Mesenchymal stem cell (in vitro differentiated cells and primary cell): ENCODE results near the gene IGFBP7.

ENCODE experiments used
- DNase-seq: peaks from one replicate; pipeline ENCODE4 v3.0.0-alpha.2; 2013
- H2AFZ ChIP-seq: one replicate; pipeline ENCODE4 v1.6.1; 2013; ENCODE audit warnings: low read depth, mild to moderate bottlenecking, control low read depth, inconsistent platforms, low read length, moderate library complexity
- H2AK5ac ChIP-seq: 2 replicates; pipeline ENCODE4 v1.6.1; 2013; ENCODE audit warnings: low read length, moderate library complexity, mild to moderate bottlenecking, inconsistent platforms; ENCODE audit not compliant: severe bottlenecking
- H2BK120ac ChIP-seq: one replicate; pipeline ENCODE4 v1.6.1; 2013; ENCODE audit warnings: low read depth, mild to moderate bottlenecking, inconsistent platforms, low read length, moderate library complexity
- H2BK12ac ChIP-seq, 2 experiments: one replicate each; pipeline ENCODE4 v1.6.1; 2013; ENCODE audit warnings: inconsistent platforms in 2 of 2, low read length in 2 of 2, mild to moderate bottlenecking in 2 of 2, moderate library complexity in 2 of 2, control low read depth in 1 of 2
- H2BK15ac ChIP-seq: one replicate; pipeline ENCODE4 v1.6.1; 2013; ENCODE audit warnings: mild to moderate bottlenecking, low read depth, inconsistent platforms; ENCODE audit not compliant: poor library complexity, severe bottlenecking
- H2BK5ac ChIP-seq: 2 replicates; pipeline ENCODE4 v1.6.1; 2013; ENCODE audit warnings: low read depth, mild to moderate bottlenecking, low read length, control low read depth, inconsistent platforms; ENCODE audit not compliant: poor library complexity, severe bottlenecking
- H3K14ac ChIP-seq, 2 experiments: one replicate each; pipeline ENCODE4 v1.6.1; 2013; ENCODE audit warnings: inconsistent platforms in 2 of 2, low read length in 2 of 2, control low read depth in 1 of 2, mild to moderate bottlenecking in 1 of 2, moderate library complexity in 1 of 2
- H3K18ac ChIP-seq, 2 experiments: one replicate each; pipeline ENCODE4 v1.6.1; 2013; ENCODE audit warnings: inconsistent platforms in 2 of 2, low read length in 2 of 2, control low read depth in 1 of 2, low read depth in 1 of 2, mild to moderate bottlenecking in 1 of 2
- H3K23ac ChIP-seq, 2 experiments: one replicate each; pipeline ENCODE4 v1.6.1; 2013; ENCODE audit warnings: inconsistent platforms in 2 of 2, low read length in 2 of 2, mild to moderate bottlenecking in 2 of 2, moderate library complexity in 2 of 2, control low read depth in 1 of 2
- H3K27ac ChIP-seq: 2 replicates; pipeline ENCODE4 v1.5.1; 2013; ENCODE audit warnings: mild to moderate bottlenecking, moderate library complexity, low read length, control low read depth, inconsistent platforms; ENCODE audit not compliant: poor library complexity, severe bottlenecking
- H3K27me3 ChIP-seq, 2 experiments: 2 replicates each; pipeline versions ENCODE4 v1.6.1 to v1.7.0; 2013; ENCODE audit warnings: low read length in 2 of 2, mild to moderate bottlenecking in 2 of 2, moderate library complexity in 2 of 2, control low read depth in 1 of 2, inconsistent platforms in 1 of 2; ENCODE audit not compliant: control insufficient read depth in 1 of 2, insufficient read depth in 1 of 2
- H3K36me3 ChIP-seq, 2 experiments: 2 replicates each; pipeline versions ENCODE4 v1.6.1 to v1.7.0; 2013; ENCODE audit warnings: low read length in 2 of 2, control low read depth in 1 of 2, inconsistent platforms in 1 of 2, low read depth in 1 of 2, mild to moderate bottlenecking in 1 of 2; ENCODE audit not compliant: insufficient read depth in 2 of 2, control insufficient read depth in 1 of 2
- H3K4ac ChIP-seq, 2 experiments: one replicate each; pipeline ENCODE4 v1.6.1; 2013; ENCODE audit warnings: inconsistent platforms in 2 of 2, low read length in 2 of 2, mild to moderate bottlenecking in 2 of 2, moderate library complexity in 2 of 2, control low read depth in 1 of 2, low read depth in 1 of 2
- H3K4me1 ChIP-seq: 2 replicates; pipeline ENCODE4 v1.6.1; 2013; ENCODE audit warnings: low read depth, low read length, control low read depth; ENCODE audit not compliant: control insufficient read depth, insufficient read depth
- H3K4me2 ChIP-seq: 2 replicates; pipeline ENCODE4 v1.6.1; 2013; ENCODE audit warnings: low read length, mild to moderate bottlenecking, inconsistent platforms; ENCODE audit not compliant: poor library complexity, severe bottlenecking
- H3K4me3 ChIP-seq, 2 experiments: 2 replicates each; pipeline versions ENCODE4 v1.5.1 to v1.7.0; 2013; ENCODE audit warnings: low read length in 2 of 2, mild to moderate bottlenecking in 2 of 2, control low read depth in 1 of 2, low read depth in 1 of 2; ENCODE audit not compliant: insufficient read depth in 1 of 2
- H3K79me1 ChIP-seq: replicated peaks from 2 replicates; pipeline ENCODE4 v1.6.1; 2013; ENCODE audit warnings: mild to moderate bottlenecking, control low read depth, low read length, inconsistent platforms; ENCODE audit not compliant: poor library complexity, severe bottlenecking
- H3K9ac ChIP-seq: 2 replicates; pipeline ENCODE4 v1.7.0; 2013; ENCODE audit warnings: mild to moderate bottlenecking, low read length, moderate library complexity
- H3K9me3 ChIP-seq: 2 replicates; pipeline ENCODE4 v1.7.0; 2013; ENCODE audit warnings: mild to moderate bottlenecking, low read length; ENCODE audit not compliant: control insufficient read depth
- H4K8ac ChIP-seq: one replicate; pipeline ENCODE4 v1.6.1; 2013; ENCODE audit warnings: inconsistent platforms, mild to moderate bottlenecking, low read length, moderate library complexity
- H4K91ac ChIP-seq: one replicate; pipeline ENCODE4 v1.6.1; 2013; ENCODE audit warnings: mild to moderate bottlenecking, low read length, inconsistent platforms
- WGBS: methylation state at CpG from one replicate; pipeline ENCODE4 v1.1.7; 2013; ENCODE audit warnings: mixed read lengths; 5-methylcytosine and 5-hydroxymethylcytosine counted together

IGFBP7 gene

GRCh38 chr4:57109411-57109846 lies 756 bp downstream of the IGFBP7 start:
- H2BK15ac ChIP-seq: peak overlapping the region; percentile 80
- H4K91ac ChIP-seq: peak overlapping the region; percentile 100
- H2BK12ac ChIP-seq: peak overlapping the region; percentile 38 to 87
- H3K4me3 ChIP-seq: peak overlapping the region; percentile 80
- no peak overlapping the region for H2AK5ac ChIP-seq
- H4K8ac ChIP-seq: peak overlapping the region; percentile 99
- H3K9ac ChIP-seq: peak overlapping the region; percentile 82
- peak overlapping the region; percentile 94 to 96 for H3K18ac ChIP-seq
- H3K4me1 ChIP-seq: peaks cover 14% of the 10 kb centered on the region
- H2BK120ac ChIP-seq: peak overlapping the region; percentile 96
- peaks cover 7% of the 10 kb centered on the region for H3K79me1 ChIP-seq
- peak overlapping the region; percentile 93 to 95 for H3K14ac ChIP-seq
- H3K27ac ChIP-seq: peak overlapping the region; percentile 91
- H2BK5ac ChIP-seq: peak overlapping the region; percentile 75
- peak overlapping the region; percentile 39 to 85 for H3K23ac ChIP-seq
- peak; percentile 40 for DNase-seq
- H2AFZ ChIP-seq: peak overlapping the region; percentile 62
- WGBS: 4% methylated on average over 26 of the region's 27 CpGs
- peak overlapping the region; percentile 42 for H3K4me2 ChIP-seq
- peak overlapping the region; percentile 92 to 94 for H3K4ac ChIP-seq
- H3K9me3 ChIP-seq: no peaks in the 10 kb centered on the region
- peaks cover 0 to 10% of the 10 kb centered on the region in 2 experiments for H3K27me3 ChIP-seq
- H3K36me3 ChIP-seq: peaks cover 0 to 3% of the 10 kb centered on the region in 2 experiments

GRCh38 chr4:57106181-57106580 lies 4.0 kb downstream of the IGFBP7 start:
- Histone ChIP-seq H3K9me3 (no peaks in the 10 kb centered on the region), H3K4ac (peak overlapping the region in 1 of 2 experiments; percentile 70), H2AK5ac (peak overlapping the region; percentile 65), H3K14ac (peak overlapping the region in 1 of 2 experiments; percentile 88), H3K27ac (peak overlapping the region; percentile 63), H3K79me1 (no peaks in the 10 kb centered on the region), H3K27me3 (peaks cover 0 to 10% of the 10 kb centered on the region in 2 experiments), H4K91ac (peak overlapping the region; percentile 70), H4K8ac (peak overlapping the region; percentile 82), H2BK120ac (no peak overlapping the region), H3K4me1 (peaks cover 8% of the 10 kb centered on the region), H3K9ac (no peak overlapping the region), H3K18ac (peak overlapping the region; percentile 63 to 79), H3K4me2 (peak overlapping the region; percentile 38), H3K4me3 (no peak overlapping the region), H2BK5ac (no peak overlapping the region), H3K36me3 (peaks cover 0 to 5% of the 10 kb centered on the region in 2 experiments), H3K23ac (no peak overlapping the region), H2BK12ac (peak overlapping the region in 1 of 2 experiments; percentile 71), H2AFZ (no peak overlapping the region), H2BK15ac (no peak overlapping the region)
- WGBS: 98% methylated on average over 1 of the region's 4 CpGs
- DNase-seq: no peak

GRCh38 chr4:57104706-57105560 lies 5.3 kb downstream of the IGFBP7 start:
- peak overlapping the region in 1 of 2 experiments; percentile 65 for H3K14ac ChIP-seq
- H3K9ac ChIP-seq: no peak overlapping the region
- WGBS: 95% methylated on average over 2 of the region's 4 CpGs
- H3K4me1 ChIP-seq: peaks cover 6% of the 10 kb centered on the region
- H2BK120ac ChIP-seq: no peak overlapping the region
- no peaks in the 10 kb centered on the region for H3K9me3 ChIP-seq
- H3K27me3 ChIP-seq: peaks cover 0 to 10% of the 10 kb centered on the region in 2 experiments
- H3K36me3 ChIP-seq: peaks cover 0 to 10% of the 10 kb centered on the region in 2 experiments
- no peak overlapping the region for H3K23ac ChIP-seq
- H2BK5ac ChIP-seq: no peak overlapping the region
- no peak overlapping the region for H2AFZ ChIP-seq
- peak overlapping the region; percentile 21 to 23 for H3K18ac ChIP-seq
- H4K8ac ChIP-seq: no peak overlapping the region
- H3K4ac ChIP-seq: peak overlapping the region in 1 of 2 experiments; percentile 49
- H3K27ac ChIP-seq: peak overlapping the region; percentile 41
- no peak overlapping the region for H2BK15ac ChIP-seq
- no peak overlapping the region for H3K4me2 ChIP-seq
- DNase-seq: peak; percentile 79
- no peak overlapping the region for H2AK5ac ChIP-seq
- H3K79me1 ChIP-seq: no peaks in the 10 kb centered on the region
- peak overlapping the region in 1 of 2 experiments; percentile 63 for H2BK12ac ChIP-seq
- no peak overlapping the region for H4K91ac ChIP-seq
- no peak overlapping the region for H3K4me3 ChIP-seq

- H3K36me3 ChIP-seq: peaks cover 0 to 20% of the 10 kb centered on the region in 2 experiments
- no peak overlapping the region for H2AFZ ChIP-seq
- peak overlapping the region in 1 of 2 experiments; percentile 11 for H2BK12ac ChIP-seq
- H3K9me3 ChIP-seq: no peaks in the 10 kb centered on the region
- H4K91ac ChIP-seq: peak overlapping the region; percentile 60
- H3K79me1 ChIP-seq: no peaks in the 10 kb centered on the region
- peak; percentile 70 for DNase-seq
- no peak overlapping the region for H3K14ac ChIP-seq
- H3K18ac ChIP-seq: peak overlapping the region; percentile 72 to 84
- H2AK5ac ChIP-seq: peak overlapping the region; percentile 71
- WGBS: 56% methylated on average over 3 of the region's 4 CpGs
- no peak overlapping the region for H4K8ac ChIP-seq
- H3K23ac ChIP-seq: no peak overlapping the region
- H2BK5ac ChIP-seq: peak overlapping the region; percentile 33
- no peaks in the 10 kb centered on the region for H3K27me3 ChIP-seq
- no peak overlapping the region for H3K4me3 ChIP-seq
- H3K4ac ChIP-seq: peak overlapping the region; percentile 27 to 57
- H3K4me2 ChIP-seq: peak overlapping the region; percentile 24
- H3K9ac ChIP-seq: peak overlapping the region; percentile 69
- H3K4me1 ChIP-seq: peaks cover 14% of the 10 kb centered on the region
- no peak overlapping the region for H2BK15ac ChIP-seq
- H2BK120ac ChIP-seq: peak overlapping the region; percentile 82
- peak overlapping the region; percentile 90 for H3K27ac ChIP-seq
Observed at GRCh38 chr4:57103051-57103450, 7.1 kb downstream of the IGFBP7 start.
